HFF-Myc (cell line): ENCODE data around the gene RUFY3.

Experiments
- DNase-seq: peaks from one replicate; pipeline ENCODE4 v3.0.0-alpha.2; 2011; ENCODE audit warnings: low read depth; ENCODE audit errors: extremely low read depth
- H3K4me3 ChIP-seq: replicated peaks from 2 replicates; pipeline ENCODE4 v1.5.1; 2011; ENCODE audit warnings: low read depth, mild to moderate bottlenecking, control low read depth, low read length
- CTCF ChIP-seq: IDR thresholded peaks from 2 replicates; pipeline ENCODE4 v1.5.1; 2012; ENCODE audit warnings: mild to moderate bottlenecking, low read depth, low read length, control low read depth; ENCODE audit errors: missing control alignments

RUFY3 gene

DNA sequence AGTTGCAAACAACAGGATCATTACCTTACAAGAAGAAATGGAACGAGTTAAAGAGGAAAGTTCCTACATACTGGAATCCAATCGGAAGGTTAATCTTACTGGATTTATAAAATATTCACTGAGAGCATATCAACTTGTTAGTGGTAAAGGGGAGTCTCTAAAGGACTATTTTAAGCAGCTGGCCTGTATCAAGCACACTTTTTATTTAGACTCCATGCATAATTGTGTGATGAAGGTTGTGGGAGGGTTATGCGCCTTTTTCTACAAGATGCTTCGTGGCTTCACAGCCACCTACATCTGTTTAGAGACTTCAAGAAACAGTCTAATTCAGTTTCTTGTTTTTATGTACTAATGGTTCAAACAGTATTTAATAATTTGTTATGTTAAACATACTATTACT is 61.3 kb downstream of the RUFY3 start:
- no peak overlapping the region for H3K4me3 ChIP-seq
- DNase-seq = no peak
- no peak for TF ChIP-seq CTCF

- no peak overlapping the region for H3K4me3 ChIP-seq
- no peak for DNase-seq
- TF ChIP-seq CTCF = no peak
Observed at GRCh38 chr4:70787496-70787895, 65.7 kb downstream of the RUFY3 start.

- DNase-seq = no peak
- no peak overlapping the region for H3K4me3 ChIP-seq
- TF ChIP-seq CTCF = no peak
Observed at GRCh38 chr4:70788733-70789132, 67.0 kb downstream of the RUFY3 start.

- no peak overlapping the region for H3K4me3 ChIP-seq
- TF ChIP-seq CTCF = no peak
- no peak for DNase-seq
Observed at GRCh38 chr4:70793626-70794025, 71.9 kb downstream of the RUFY3 start.

- no peak for TF ChIP-seq CTCF
- DNase-seq = no peak
- no peak overlapping the region for H3K4me3 ChIP-seq
Observed at GRCh38 chr4:70801265-70801809, 79.6 kb downstream of the RUFY3 start.

DNA sequence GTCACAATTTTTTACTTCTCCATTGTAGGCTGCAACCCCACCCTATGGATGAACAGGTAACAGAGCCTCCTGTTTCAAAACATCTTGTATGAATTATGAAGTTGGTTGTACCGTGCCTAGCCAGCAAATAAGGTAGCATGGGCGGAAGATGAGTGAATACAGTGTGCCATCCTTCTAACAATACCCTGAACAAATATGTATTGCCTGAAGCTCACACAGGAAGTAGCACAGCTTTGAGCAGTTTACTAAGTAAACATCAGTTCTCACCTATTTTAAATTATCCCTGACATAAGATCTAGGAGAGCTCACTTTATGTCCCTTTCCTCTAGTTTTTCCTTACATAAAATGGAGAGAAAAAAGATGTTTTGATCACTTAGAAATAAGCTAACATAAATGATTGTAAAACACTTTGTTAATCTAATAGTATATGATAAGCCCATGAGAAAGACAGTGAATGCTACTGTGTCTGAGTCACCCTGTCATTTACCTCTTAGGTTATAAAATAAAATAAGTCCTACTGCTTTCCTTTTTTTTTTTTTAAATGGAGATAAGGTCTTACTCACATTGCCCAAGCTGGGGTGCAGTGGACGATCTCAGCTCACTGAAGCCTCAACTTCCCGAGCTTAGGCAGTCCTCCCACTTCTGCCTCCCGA is 81.3 kb downstream of the RUFY3 start:
- no peak overlapping the region for H3K4me3 ChIP-seq
- no peak for TF ChIP-seq CTCF
- no peak for DNase-seq

DNA sequence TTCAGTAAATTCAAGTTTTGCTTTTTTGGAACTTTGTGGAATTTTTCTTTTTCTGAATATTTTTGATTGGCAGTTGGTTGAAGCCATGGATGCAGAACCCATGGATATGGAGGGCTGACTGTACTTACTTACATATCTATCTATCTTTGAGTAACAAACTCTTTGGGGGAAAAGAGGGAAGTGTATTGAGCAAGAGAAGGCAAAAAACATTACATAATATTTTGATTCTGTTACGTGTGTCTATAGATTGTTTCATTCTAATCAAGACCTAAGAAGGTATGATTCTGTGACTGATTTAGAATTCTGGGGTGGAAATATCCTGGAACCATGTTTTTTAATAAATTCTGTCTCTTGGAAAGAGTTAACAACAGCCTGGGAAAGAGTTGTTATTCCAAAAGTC is 86.4 kb downstream of the RUFY3 start:
- no peak overlapping the region for H3K4me3 ChIP-seq
- DNase-seq = no peak
- no peak for TF ChIP-seq CTCF
